HK-2 (cell line): ENCODE results near the gene RAPGEF4.
A peak's percentile ranks its signal among the peaks of the same experiment; 100 is the strongest.

ENCODE experiments used
- DNase-seq: peaks from one replicate; pipeline ENCODE4 v3.0.0-alpha.2; 2018; ENCODE audit not compliant: unreplicated experiment

RAPGEF4 gene

GRCh38 chr2:172937884-172938712, 202.5 kb downstream of the RAPGEF4 start:
- DNase-seq: no peak

- no peak for DNase-seq
Observed at GRCh38 chr2:172938713-172939375, 203.2 kb downstream of the RAPGEF4 start.

- DNase-seq: no peak
Observed at GRCh38 chr2:172943539-172943938, 207.9 kb downstream of the RAPGEF4 start.

- no peak for DNase-seq
Observed at GRCh38 chr2:172944022-172944793, 208.6 kb downstream of the RAPGEF4 start.

- DNase-seq: no peak
Observed at GRCh38 chr2:172944794-172945509, 209.3 kb downstream of the RAPGEF4 start.

GRCh38 chr2:172945510-172945850, 209.8 kb downstream of the RAPGEF4 start:
- no peak for DNase-seq

GRCh38 chr2:172947461-172948153, 212.0 kb downstream of the RAPGEF4 start:
- no peak for DNase-seq

- no peak for DNase-seq
Observed at GRCh38 chr2:172949522-172949921, 213.9 kb downstream of the RAPGEF4 start.

- DNase-seq: no peak
Observed at GRCh38 chr2:172950565-172950964, 214.9 kb downstream of the RAPGEF4 start.

- DNase-seq: no peak
Observed at GRCh38 chr2:172951554-172951953, 215.9 kb downstream of the RAPGEF4 start.

- no peak for DNase-seq
Observed at GRCh38 chr2:172953411-172953810, 217.8 kb downstream of the RAPGEF4 start.

- DNase-seq: no peak
Observed at GRCh38 chr2:172953970-172954852, 218.6 kb downstream of the RAPGEF4 start.

GRCh38 chr2:172955587-172955986, 219.9 kb downstream of the RAPGEF4 start:
- no peak for DNase-seq

- DNase-seq: no peak
Observed at GRCh38 chr2:172957734-172958133, 222.1 kb downstream of the RAPGEF4 start.

- DNase-seq: no peak
Observed at GRCh38 chr2:172962082-172962481, 226.4 kb downstream of the RAPGEF4 start.

GRCh38 chr2:172962824-172963223, 227.2 kb downstream of the RAPGEF4 start:
- peak; percentile 13 for DNase-seq

GRCh38 chr2:172964511-172965139, 229.0 kb downstream of the RAPGEF4 start:
- no peak for DNase-seq

GRCh38 chr2:172965433-172966212, 230.0 kb downstream of the RAPGEF4 start:
- DNase-seq: no peak
